ENCODE data around the gene LGR6. TPM values are rescaled to one million over a fixed set of nuclear protein-coding genes. Genes with fewer than 3 reads are reported as not detected.
"Not testable (repeated sequence)": the region's sequence is repeated elsewhere in the genome, so short reads cannot be mapped to it uniquely, and the experiment has no call there.

LGR6 gene
- total RNA-seq, 2 experiments from 2014 or later, result 0.09 to 0.14 TPM

- H3K9me3 Mint-ChIP-seq (ENCODE audit: low read depth); intact Hi-C loops (cut with DNase I, micrococcal nuclease); H3K4me3 Mint-ChIP-seq; POLR2A ChIA-PET; H3K36me3 Mint-ChIP-seq (ENCODE audit: low read depth); H3K27ac Mint-ChIP-seq; DNase-seq; H3K27me3 Mint-ChIP-seq; ATAC-seq: not testable (repeated sequence)
- H3K4me1 Mint-ChIP-seq, result peaks cover 21% of the 10 kb centered on the region
- CTCF ChIA-PET, result interaction anchor here (1.0 kb wide), 1 partner anchor 15 kb away, joined by 3 read pairs; no protein-coding TSS in a partner anchor
Observed at GRCh38 chr1:202352583-202353197, 159.1 kb downstream of the LGR6 start.

DNA sequence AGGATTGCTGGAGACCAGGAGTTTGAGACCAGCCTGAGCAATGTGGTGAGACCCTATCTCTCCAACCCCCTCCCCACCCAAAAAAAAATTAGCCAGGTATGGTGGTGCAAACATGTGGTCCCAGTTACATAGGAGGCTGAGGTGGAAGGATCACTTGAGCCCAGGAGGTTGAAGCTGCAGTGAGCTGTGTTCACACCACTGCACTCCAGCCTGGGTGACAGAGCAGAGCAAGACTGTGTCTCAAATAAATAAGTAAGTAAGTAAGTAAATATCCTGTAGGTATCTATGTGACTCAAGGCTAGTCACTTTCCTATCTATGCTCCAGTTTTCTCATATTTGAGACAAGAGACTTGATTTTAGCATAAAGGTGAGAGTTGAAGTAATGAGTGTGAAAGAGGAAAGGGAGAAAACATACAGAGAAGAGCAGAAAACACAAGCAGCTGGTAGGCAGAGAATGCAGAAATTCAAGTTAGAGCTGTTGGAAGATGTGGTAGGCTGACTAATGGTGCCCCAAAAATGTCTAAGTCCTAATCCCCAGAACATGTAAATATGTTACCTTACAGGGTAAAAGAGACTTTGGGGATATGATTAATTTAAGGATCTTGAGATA lies 162.4 kb downstream of the LGR6 start:
- DNase-seq (no peak), ATAC-seq (no peak)
- Mint-ChIP-seq H3K36me3 (ENCODE audit: low read depth) (peaks cover 1% of the 10 kb centered on the region), H3K4me3 (no peak overlapping the region), H3K27me3 (no peaks in the 10 kb centered on the region), H3K4me1 (peaks cover 9% of the 10 kb centered on the region), H3K9me3 (ENCODE audit: low read depth) (no peaks in the 10 kb centered on the region), H3K27ac (no peak overlapping the region)
- intact Hi-C loops (cut with DNase I, micrococcal nuclease), result no loop called here
- ChIA-PET CTCF (interaction anchor here (1.3 kb wide), 1 partner anchor 14 kb away, joined by 7 read pairs; the partner anchor contains the start of gene UBE2T), POLR2A (no interaction called here)

DNA sequence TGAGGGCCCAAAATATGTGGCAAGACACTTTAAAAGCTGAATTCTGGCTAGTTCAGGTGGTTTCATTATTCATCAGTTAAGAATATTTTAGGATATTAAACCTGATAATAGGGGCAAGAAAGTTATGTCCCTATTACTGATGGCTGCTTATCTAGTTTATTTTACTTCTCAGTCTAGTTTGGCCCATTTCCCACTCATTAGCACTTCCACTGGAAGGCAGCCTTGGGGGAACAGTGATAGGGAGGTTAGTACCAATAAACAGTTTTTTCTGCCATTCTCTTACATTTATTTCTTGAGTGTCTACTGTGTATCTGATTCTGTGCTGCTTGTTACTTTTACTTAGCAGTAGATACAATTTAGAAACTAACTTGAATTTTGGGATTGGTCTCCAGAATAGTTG lies 163.9 kb downstream of the LGR6 start:
- no peaks in the 10 kb centered on the region for H3K9me3 Mint-ChIP-seq (ENCODE audit: low read depth)
- intact Hi-C loops (cut with DNase I, micrococcal nuclease), result no loop called here
- ATAC-seq, result no peak

DNA sequence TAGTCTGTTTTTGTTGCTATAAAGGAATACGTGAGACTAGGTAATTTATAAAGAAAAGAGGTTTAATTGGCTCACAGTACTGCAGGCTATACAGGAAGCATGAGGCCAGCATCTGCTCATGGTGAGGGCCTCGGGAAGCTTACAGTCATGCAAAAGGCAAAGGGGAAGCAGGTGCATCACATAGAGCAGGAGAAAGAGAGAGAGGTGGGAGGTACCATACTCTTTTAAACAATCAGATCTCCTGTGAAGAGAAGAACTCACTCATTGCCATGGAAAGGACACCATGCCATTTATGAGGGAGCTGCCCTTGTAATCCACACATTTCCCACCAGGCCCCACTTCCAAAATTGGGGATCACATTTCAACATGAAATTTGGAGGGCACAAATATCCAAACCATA lies 167.6 kb downstream of the LGR6 start:
- H3K4me1 Mint-ChIP-seq, result no peaks in the 10 kb centered on the region
- DNase-seq (no peak), ATAC-seq (no peak)
- ChIA-PET CTCF (interaction anchor here (0.6 to 1.3 kb wide), 3 partner anchors 11 to 606 kb away, joined by 3 read pairs; partner anchors contain the start of gene UBE2T), POLR2A (no interaction called here)
- H3K27me3 Mint-ChIP-seq, result no peaks in the 10 kb centered on the region
- no peaks in the 10 kb centered on the region for H3K36me3 Mint-ChIP-seq (ENCODE audit: low read depth)
- no peaks in the 10 kb centered on the region for H3K9me3 Mint-ChIP-seq (ENCODE audit: low read depth)
- H3K27ac Mint-ChIP-seq, result no peak overlapping the region
- H3K4me3 Mint-ChIP-seq, result no peak overlapping the region
- intact Hi-C loops (cut with DNase I, micrococcal nuclease), result no loop called here

More for the DNA sequence above, 163.9 kb downstream of the LGR6 start:
- peaks cover 1% of the 10 kb centered on the region for H3K36me3 Mint-ChIP-seq (ENCODE audit: low read depth)
- H3K4me1 Mint-ChIP-seq, result peaks cover 9% of the 10 kb centered on the region
- ChIA-PET POLR2A (no interaction called here), CTCF (interaction anchor here (0.7 kb wide), 1 partner anchor 324 kb away, joined by 3 read pairs; no protein-coding TSS in a partner anchor)
- H3K4me3 Mint-ChIP-seq, result no peak overlapping the region
- H3K27ac Mint-ChIP-seq, result no peak overlapping the region
- no peak for DNase-seq
- no peaks in the 10 kb centered on the region for H3K27me3 Mint-ChIP-seq

DNA sequence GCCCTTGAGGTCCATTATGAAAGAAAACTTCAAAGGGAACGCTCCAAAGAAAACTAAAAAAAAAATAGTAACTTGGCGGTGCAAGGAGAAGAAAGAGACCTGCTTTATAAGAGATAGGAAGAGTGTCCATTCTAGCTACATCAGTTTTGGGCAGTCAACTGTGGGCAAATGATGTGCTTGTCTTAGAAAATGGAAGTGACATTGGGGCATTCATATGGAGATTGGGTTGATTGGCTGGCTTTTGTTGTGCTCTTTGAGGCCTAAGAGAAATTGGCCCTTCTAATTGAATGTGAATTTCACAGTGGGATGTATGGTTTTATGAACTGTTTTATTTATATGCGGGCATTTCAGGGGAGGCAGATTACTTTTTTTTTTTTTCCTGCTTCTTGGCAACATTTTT lies 168.1 kb downstream of the LGR6 start:
- H3K36me3 Mint-ChIP-seq (ENCODE audit: low read depth), result no peaks in the 10 kb centered on the region
- no peaks in the 10 kb centered on the region for H3K27me3 Mint-ChIP-seq
- H3K27ac Mint-ChIP-seq, result no peak overlapping the region
- ChIA-PET POLR2A (no interaction called here), CTCF (no interaction called here)
- no peak overlapping the region for H3K4me3 Mint-ChIP-seq
- ATAC-seq (no peak), DNase-seq (no peak)
- H3K4me1 Mint-ChIP-seq, result no peaks in the 10 kb centered on the region
- H3K9me3 Mint-ChIP-seq (ENCODE audit: low read depth), result no peaks in the 10 kb centered on the region
- intact Hi-C loops (cut with DNase I, micrococcal nuclease), result no loop called here

DNA sequence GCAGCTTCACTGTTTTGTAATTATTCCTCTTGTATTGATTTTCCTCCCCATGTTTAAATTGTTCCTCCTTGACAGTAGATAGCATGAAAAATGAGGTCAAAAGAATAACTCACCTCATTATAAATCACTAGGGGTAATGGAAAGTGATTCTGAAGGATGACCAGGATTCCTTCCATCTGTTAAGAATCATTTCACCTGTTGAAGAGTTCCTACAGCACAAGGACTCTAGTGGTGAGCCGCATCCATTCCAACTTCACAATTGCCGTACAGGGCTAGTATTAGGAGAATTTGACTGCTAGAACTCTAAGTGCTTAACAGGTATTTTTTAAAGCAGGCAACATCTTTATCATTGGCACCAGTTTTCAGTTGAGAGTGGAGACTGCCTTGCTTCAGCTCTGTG lies 168.6 kb downstream of the LGR6 start:
- Mint-ChIP-seq H3K27ac (no peak overlapping the region), H3K36me3 (ENCODE audit: low read depth) (no peaks in the 10 kb centered on the region), H3K4me1 (no peaks in the 10 kb centered on the region), H3K9me3 (ENCODE audit: low read depth) (no peaks in the 10 kb centered on the region), H3K27me3 (no peaks in the 10 kb centered on the region), H3K4me3 (no peak overlapping the region)
- ChIA-PET CTCF (no interaction called here), POLR2A (no interaction called here)
- ATAC-seq (no peak), DNase-seq (no peak)
- intact Hi-C loops (cut with DNase I, micrococcal nuclease), result no loop called here

- H3K4me3 Mint-ChIP-seq, result no peak overlapping the region
- no peaks in the 10 kb centered on the region for H3K9me3 Mint-ChIP-seq (ENCODE audit: low read depth)
- ChIA-PET POLR2A (no interaction called here), CTCF (interaction anchor here (0.7 to 1.1 kb wide), 2 partner anchors 15 to 33 kb away, joined by 3 to 5 read pairs; no protein-coding TSS in a partner anchor)
- no peaks in the 10 kb centered on the region for H3K27me3 Mint-ChIP-seq
- peaks cover 2% of the 10 kb centered on the region for H3K36me3 Mint-ChIP-seq (ENCODE audit: low read depth)
- ATAC-seq, result no peak
- intact Hi-C loops (cut with DNase I, micrococcal nuclease), result no loop called here
- no peak overlapping the region for H3K27ac Mint-ChIP-seq
- DNase-seq, result no peak
- no peaks in the 10 kb centered on the region for H3K4me1 Mint-ChIP-seq
Observed at GRCh38 chr1:202365092-202365815, 171.7 kb downstream of the LGR6 start.

DNA sequence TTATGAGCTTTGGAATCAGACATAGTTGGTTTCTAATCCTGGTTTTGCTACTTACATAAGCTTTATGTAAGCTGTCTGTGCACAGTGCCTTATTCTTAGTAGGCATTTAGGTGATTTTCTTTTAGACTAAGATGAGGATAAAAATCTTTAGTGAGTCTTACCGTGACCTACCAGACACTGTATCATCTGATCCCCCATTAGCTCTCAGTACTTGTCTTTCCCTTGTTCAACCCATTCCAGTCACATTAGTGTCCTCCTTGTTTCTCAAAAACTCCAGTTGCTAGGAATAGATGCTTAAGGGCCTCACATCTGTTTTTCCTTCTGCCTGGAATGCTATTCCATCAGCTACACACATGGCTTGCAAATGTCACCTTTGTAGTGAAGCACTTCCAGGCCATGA lies 173.7 kb downstream of the LGR6 start:
- ATAC-seq (no peak), DNase-seq (no peak)
- intact Hi-C loops (cut with DNase I, micrococcal nuclease), result no loop called here
- POLR2A ChIA-PET, result interaction anchor here (0.6 kb wide), 1 partner anchor 25 kb away, joined by 4 read pairs; the partner anchor contains the start of gene UBE2T
- H3K36me3 Mint-ChIP-seq (ENCODE audit: low read depth), result peaks cover 2% of the 10 kb centered on the region
- no peaks in the 10 kb centered on the region for H3K9me3 Mint-ChIP-seq (ENCODE audit: low read depth)
- H3K4me3 Mint-ChIP-seq, result no peak overlapping the region
- H3K27me3 Mint-ChIP-seq, result no peaks in the 10 kb centered on the region
- no peak overlapping the region for H3K27ac Mint-ChIP-seq
- no peaks in the 10 kb centered on the region for H3K4me1 Mint-ChIP-seq
- CTCF ChIA-PET, result interaction anchor here (0.7 kb wide), 1 partner anchor 174 kb away, joined by 3 read pairs; the partner anchor contains the start of gene LGR6

Other genes with a start within 250 kb of the LGR6 start
- gene LMOD1, start 247.3 kb upstream of the LGR6 start, total RNA-seq, result not detected
- gene TIMM17A, start 238.3 kb upstream of the LGR6 start, total RNA-seq, result 10 to 100 TPM; 51.9 to 70.6 TPM
- 10 to 100 TPM; 44.9 to 49.2 TPM for gene RNPEP, start 211.2 kb upstream of the LGR6 start, total RNA-seq
- under 1 TPM; 0.30 to 0.49 TPM for gene ELF3, start 183.2 kb upstream of the LGR6 start, total RNA-seq
- not detected for gene GPR37L1, start 70.9 kb upstream of the LGR6 start, total RNA-seq
- 10 to 100 TPM; 32.3 to 51.7 TPM for gene ARL8A, start 49.1 kb upstream of the LGR6 start, total RNA-seq
- 100 to 1,000 TPM; 188 to 221 TPM for gene PTPN7, start 33.2 kb upstream of the LGR6 start, total RNA-seq
- 100 to 1,000 TPM; 101 to 116 TPM for gene UBE2T, start 148.1 kb downstream of the LGR6 start, total RNA-seq
- gene PPP1R12B, start 154.9 kb downstream of the LGR6 start, total RNA-seq, result 10 to 100 TPM; 10.3 to 13.2 TPM